Colonic mucosa (tissue), 4 donors: Measurements from ENCODE around the gene TIPIN. TPM values are rescaled to one million over a fixed set of nuclear protein-coding genes. Genes with fewer than 3 reads are reported as not detected.
"Not testable (repeated sequence)": the region's sequence is repeated elsewhere in the genome, so short reads cannot be mapped to it uniquely, and the experiment has no call there.

Source experiments
- DNase-seq: peaks from one replicate; pipeline ENCODE4 v3.0.0-alpha.2; 2020
- H3K27ac ChIP-seq: fragments of 200-600 bp; one replicate; pipeline ENCODE4 v1.8.0; 2021
- H3K27me3 ChIP-seq: fragments of 200-600 bp; one replicate; pipeline ENCODE4 v1.8.0; 2021
- H3K36me3 ChIP-seq: fragments of 200-600 bp; one replicate; pipeline ENCODE4 v1.8.0; 2021
- H3K4me1 ChIP-seq: fragments of 200-600 bp; one replicate; pipeline ENCODE4 v1.8.0; 2021; ENCODE audit warnings: mild to moderate bottlenecking
- H3K4me3 ChIP-seq: fragments of 200-600 bp; one replicate; pipeline ENCODE4 v1.8.0; 2021
- H3K9ac ChIP-seq, 2 donors: one replicate each; pipeline ENCODE4 v1.7.0; 2013; ENCODE audit warnings: control low read depth in 2 of 2, low read depth in 2 of 2, low read length in 2 of 2
- H3K9me3 ChIP-seq: fragments of 200-600 bp; one replicate; pipeline ENCODE4 v1.8.0; 2021
- CTCF ChIP-seq: fragments of 200-600 bp; IDR thresholded peaks from one replicate; pipeline ENCODE4 v1.8.0; 2022; ENCODE audit warnings: antibody characterized with exemption, mild to moderate bottlenecking
- intact Hi-C: fragments of 100-400 bp; cut with DNase I; formaldehyde crosslinking; loops from one replicate; pipeline ENCODE4 v1.14.1; 2022
- total RNA-seq, 2 donors: library from RNA; stranded (reverse); fragmentation: NEBNext Ultra II Directional in 1 of 2; extraction: Animal tissue kit (Norgen Biotek cat#: 25700) in 1 of 2; gene quantifications; one replicate each; pipeline ENCODE4 v1.2.1, GENCODE V29; 2021
- donor health status: healthy.
- donor health status: DM: no; HTN: no; CAD: no.
- donor health status: DM: no; HTN: no; CAD: no.

TIPIN gene
- total RNA-seq, 2 donors from 2014 or later, result 2.9 to 10.6 TPM

DNA sequence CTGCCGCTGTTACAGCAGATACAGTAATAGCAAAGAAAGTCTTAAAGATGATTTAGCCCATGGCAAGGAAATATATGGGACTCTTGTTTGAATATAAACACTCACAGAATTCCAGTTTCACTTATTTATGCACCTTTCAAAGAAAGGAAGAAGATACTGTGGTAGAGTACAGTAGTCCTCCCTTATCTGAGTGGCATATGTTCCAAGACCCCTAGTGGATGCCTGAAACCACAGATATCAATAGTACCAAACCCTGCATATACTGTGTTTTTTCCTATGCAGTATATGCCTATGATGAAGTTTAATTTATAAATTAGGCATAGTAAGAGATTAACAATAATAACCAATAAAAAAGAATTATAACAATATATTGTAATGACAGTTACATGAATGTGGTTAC, 38.4 kb upstream of the TIPIN start:
- intact Hi-C loops, result no loop called here
- Histone ChIP-seq H3K27ac (no peak overlapping the region), H3K4me3 (no peak overlapping the region), H3K9me3 (no peaks in the 10 kb centered on the region), H3K36me3 (no peaks in the 10 kb centered on the region), H3K27me3 (no peaks in the 10 kb centered on the region), H3K4me1 (no peaks in the 10 kb centered on the region), H3K9ac (no peak overlapping the region)
- DNase-seq, result no peak
- no peak for TF ChIP-seq CTCF

DNA sequence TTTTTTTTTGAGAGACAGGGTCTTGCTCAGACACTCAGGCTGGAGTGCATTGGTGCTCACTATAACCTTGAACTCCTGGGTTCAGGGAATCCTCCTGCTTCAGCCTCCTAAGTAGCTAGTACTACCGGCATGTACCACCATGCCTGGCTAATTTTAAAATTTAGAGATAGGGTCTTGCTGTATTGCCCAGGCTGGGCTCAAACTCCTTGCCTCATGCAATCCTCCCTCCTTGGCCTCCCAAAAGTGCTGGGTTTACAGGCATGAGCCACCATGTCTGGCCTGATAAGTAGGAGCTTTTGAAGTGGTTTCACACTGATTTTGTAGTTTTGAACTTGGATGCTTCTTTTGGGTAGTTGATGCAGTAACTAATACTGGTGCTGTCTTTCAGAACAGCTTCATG, 38.0 kb upstream of the TIPIN start:
- H3K27me3 ChIP-seq, result no peaks in the 10 kb centered on the region
- H3K4me1 ChIP-seq, result no peaks in the 10 kb centered on the region
- intact Hi-C loops, result no loop called here
- DNase-seq, result no peak
- H3K9ac ChIP-seq, result no peak overlapping the region
- no peak overlapping the region for H3K27ac ChIP-seq
- H3K9me3 ChIP-seq, result no peaks in the 10 kb centered on the region
- no peaks in the 10 kb centered on the region for H3K36me3 ChIP-seq
- TF ChIP-seq CTCF, result no peak
- no peak overlapping the region for H3K4me3 ChIP-seq

DNA sequence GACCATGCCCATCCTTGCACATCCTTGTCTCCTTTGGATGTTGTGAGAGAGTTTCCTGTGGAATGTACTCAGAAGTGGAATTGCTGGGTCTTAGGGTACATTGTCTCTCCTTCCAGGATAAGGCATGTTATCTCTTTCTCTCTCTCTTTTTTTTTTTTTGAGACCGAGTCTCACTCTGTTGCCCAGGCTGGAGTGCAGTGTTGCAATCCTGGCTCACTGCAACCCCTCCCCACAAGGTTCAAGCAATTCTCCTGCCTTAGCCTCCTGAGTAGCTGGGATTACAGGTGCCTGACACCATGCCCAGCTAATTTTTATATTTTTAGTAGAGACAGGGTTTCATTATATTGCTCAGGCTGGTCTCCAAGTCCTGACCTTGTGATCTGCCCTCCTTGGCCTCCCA, 36.6 kb upstream of the TIPIN start:
- intact Hi-C loops, H3K27ac ChIP-seq, H3K4me1 ChIP-seq, H3K27me3 ChIP-seq, H3K9me3 ChIP-seq, H3K36me3 ChIP-seq, DNase-seq, H3K4me3 ChIP-seq, H3K9ac ChIP-seq: not testable (repeated sequence)

GRCh38 chr15:66390678-66391077, 34.2 kb upstream of the TIPIN start:
- intact Hi-C loops, result no loop called here
- Histone ChIP-seq H3K27ac (no peak overlapping the region), H3K4me3 (no peak overlapping the region), H3K4me1 (peaks cover 4% of the 10 kb centered on the region), H3K36me3 (no peaks in the 10 kb centered on the region), H3K9me3 (no peaks in the 10 kb centered on the region), H3K27me3 (no peaks in the 10 kb centered on the region), H3K9ac (no peak overlapping the region)
- no peak for TF ChIP-seq CTCF
- DNase-seq, result peak; percentile 20

GRCh38 chr15:66389859-66390381, 33.4 kb upstream of the TIPIN start:
- no peaks in the 10 kb centered on the region for H3K27me3 ChIP-seq
- intact Hi-C loops, result no loop called here
- peaks cover 4% of the 10 kb centered on the region for H3K4me1 ChIP-seq
- TF ChIP-seq CTCF, result no peak
- no peak overlapping the region for H3K4me3 ChIP-seq
- DNase-seq, result no peak
- no peaks in the 10 kb centered on the region for H3K9me3 ChIP-seq
- no peak overlapping the region for H3K9ac ChIP-seq
- no peak overlapping the region for H3K27ac ChIP-seq
- no peaks in the 10 kb centered on the region for H3K36me3 ChIP-seq

- Histone ChIP-seq H3K27ac (no peak overlapping the region), H3K4me3 (no peak overlapping the region), H3K4me1 (peaks cover 4% of the 10 kb centered on the region), H3K9me3 (no peaks in the 10 kb centered on the region), H3K9ac (no peak overlapping the region), H3K27me3 (no peaks in the 10 kb centered on the region), H3K36me3 (no peaks in the 10 kb centered on the region)
- no peak for DNase-seq
- no peak for TF ChIP-seq CTCF
- intact Hi-C loops, result no loop called here
Observed at GRCh38 chr15:66389098-66389858, 32.8 kb upstream of the TIPIN start.
